Erythroblast (primary cell): ENCODE measurements around the gene MCRIP2.

Experiments
- DNase-seq, 2 experiments: peaks; one replicate each; lab custom pipeline; 2025; lab: John Stamatoyannopoulos, UW
- GATA1 ChIP-seq: IDR thresholded peaks from 2 replicates; pipeline ENCODE4 v1.6.1; 2011; ENCODE audit warnings: low read depth, mild to moderate bottlenecking, control low read depth, low read length, moderate library complexity
- POLR2A ChIP-seq: IDR thresholded peaks from 2 replicates; pipeline ENCODE4 v1.6.1; 2011; ENCODE audit warnings: mild to moderate bottlenecking, low read length

Gene MCRIP2

DNA sequence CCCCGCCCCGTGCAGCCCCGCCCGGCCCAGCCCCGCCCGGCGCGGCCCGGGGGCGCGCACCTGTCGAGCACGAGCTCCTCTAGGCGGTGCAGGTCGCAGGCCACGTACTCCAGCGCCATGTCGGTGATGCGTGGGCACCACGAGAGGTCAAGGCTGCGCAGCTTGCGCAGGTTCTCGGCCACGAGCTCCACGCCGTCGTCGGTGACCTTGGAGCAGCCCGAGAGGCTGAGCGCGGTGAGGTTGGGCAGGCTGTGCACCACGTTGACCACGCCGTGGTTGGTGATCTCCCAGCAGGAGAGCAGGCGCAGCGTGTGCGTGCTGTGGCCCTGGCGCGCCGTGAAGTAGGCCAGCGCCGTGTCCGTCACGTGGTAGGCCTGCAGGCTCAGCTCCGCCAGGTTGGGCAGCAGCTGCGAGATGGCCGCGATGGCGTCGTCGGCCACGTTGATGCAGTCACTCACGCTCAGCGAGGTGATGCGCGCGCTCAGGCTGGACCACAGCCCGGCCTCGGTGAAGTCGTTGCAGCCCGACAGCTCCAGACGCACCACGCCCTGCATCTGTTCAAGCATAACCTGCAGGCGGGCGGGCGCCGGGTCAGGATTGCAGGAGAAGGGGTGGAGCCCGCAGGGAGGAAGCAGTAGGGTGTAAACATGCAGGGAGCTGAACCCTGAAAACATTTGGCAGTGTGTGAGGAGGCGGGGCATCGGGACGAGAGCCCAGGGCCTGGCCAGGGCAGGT lies 53.9 kb downstream of the MCRIP2 start:
- TF ChIP-seq GATA1 (no peak), POLR2A (no peak)
- peak in 1 of 2 experiments; percentile 30 for DNase-seq
